Measurements from ENCODE around the gene CTNND2.

The CTNND2 gene

DNA sequence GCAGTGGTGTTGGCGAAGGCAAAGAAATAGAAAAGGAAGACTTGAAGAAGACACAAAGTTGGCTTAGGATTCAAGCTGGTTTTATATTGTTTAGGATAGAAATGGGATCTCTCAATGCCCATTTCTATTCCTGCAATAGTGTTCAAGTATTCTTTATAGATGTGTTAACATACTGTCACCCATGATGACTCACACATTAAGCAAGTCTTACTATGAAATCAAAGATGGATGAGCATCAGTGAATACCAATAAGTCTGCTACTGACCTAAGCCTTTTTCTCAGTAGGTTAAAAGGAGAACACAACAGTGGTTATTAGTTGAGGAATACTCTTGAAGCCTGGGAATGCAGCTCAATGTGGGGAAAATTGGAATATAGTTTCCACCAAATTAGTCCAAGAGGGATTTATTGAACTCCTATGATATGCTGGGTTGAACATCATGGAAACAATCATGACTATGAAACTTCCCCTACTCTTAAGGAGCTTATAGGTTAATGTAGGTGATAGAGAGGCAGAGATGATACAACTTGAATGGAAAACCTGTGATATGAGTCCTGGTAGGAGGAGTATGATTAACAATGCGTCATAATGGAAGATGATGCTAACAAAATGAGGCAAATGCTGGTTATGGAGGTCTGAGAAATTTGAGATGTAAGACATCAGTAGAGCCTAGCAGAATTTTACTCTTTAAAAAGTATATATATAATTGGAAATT lies 726.1 kb downstream of the CTNND2 start:
- DNase-seq (ENCODE audit: low read depth, low spot score) = no peak

DNA sequence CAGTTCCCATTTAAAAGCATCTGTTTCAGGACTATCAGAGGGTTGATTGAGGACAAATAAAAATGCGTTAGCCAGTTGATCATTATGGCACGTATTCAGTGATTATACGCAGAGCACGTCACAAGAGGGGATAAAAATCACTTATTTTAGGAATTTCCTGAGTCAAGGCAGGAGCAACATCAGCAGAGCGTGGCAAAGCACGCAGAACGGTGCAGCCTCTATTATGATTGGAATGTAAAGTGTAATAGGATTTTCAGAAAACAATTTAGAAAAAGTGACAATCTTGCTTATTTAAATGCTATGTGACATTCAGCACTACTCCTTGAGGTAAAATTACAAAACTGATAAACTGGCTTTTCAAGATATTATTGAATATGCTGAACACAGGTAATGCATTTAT lies 729.7 kb downstream of the CTNND2 start:
- DNase-seq (ENCODE audit: low read depth, low spot score) = no peak

DNA sequence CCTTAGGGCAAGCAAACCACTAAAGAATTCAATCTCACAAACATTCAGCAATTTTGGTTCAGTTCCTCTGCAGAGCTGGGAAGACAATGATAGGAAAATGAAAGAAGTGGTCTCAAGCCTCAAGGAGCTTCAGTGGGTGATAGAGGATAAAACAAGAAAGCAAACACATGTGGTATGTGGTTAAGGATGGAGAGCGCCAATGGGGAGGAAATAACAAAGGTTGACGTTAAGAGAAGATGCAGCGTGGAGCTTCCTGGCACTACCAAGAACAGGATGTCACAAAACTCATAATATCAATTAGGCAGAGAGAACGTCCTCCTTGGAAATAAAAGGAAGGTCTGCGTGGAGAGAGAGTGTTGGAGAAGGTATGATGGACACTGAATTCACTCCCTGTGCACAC lies 731.8 kb downstream of the CTNND2 start:
- no peak for DNase-seq (ENCODE audit: low read depth, low spot score)

DNA sequence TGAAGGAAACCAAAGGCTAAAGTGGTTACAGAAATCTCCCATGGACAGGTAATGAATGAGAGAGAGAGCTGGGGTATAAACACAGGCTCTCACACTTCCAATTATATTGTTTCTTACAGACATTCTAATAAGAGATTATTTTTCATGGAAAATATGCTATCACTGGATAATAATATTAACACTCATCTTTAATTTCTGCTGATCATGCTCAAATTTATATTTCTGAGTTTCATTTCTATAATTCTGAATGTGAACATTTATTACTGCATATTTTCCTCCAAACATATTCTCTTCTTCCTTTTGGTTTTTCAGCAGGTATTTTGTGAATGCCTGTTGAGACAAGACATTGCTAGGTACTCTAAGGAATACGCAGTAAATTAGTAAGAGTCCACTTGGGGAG lies 733.0 kb downstream of the CTNND2 start:
- no peak for DNase-seq (ENCODE audit: low read depth, low spot score)

DNA sequence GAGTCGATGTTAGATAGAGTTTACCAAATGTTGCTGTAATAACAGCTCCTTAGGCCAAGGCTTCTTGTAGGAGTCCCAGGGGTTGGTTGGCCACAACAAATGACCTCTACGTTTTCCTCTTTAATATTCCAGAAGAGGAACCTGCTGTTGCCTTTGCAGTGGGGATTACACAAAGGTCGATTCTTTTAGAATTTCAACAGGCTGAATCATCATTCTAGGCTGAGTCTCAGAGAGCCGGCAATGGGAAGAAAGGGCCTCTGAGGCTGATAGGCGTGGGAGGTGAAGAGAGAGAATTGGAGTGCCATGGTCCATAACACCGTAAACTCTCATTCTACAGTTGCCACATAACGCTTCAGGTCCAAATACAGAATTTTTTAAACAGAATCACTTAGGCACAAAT lies 737.3 kb downstream of the CTNND2 start:
- DNase-seq (ENCODE audit: low read depth, low spot score) = no peak

DNA sequence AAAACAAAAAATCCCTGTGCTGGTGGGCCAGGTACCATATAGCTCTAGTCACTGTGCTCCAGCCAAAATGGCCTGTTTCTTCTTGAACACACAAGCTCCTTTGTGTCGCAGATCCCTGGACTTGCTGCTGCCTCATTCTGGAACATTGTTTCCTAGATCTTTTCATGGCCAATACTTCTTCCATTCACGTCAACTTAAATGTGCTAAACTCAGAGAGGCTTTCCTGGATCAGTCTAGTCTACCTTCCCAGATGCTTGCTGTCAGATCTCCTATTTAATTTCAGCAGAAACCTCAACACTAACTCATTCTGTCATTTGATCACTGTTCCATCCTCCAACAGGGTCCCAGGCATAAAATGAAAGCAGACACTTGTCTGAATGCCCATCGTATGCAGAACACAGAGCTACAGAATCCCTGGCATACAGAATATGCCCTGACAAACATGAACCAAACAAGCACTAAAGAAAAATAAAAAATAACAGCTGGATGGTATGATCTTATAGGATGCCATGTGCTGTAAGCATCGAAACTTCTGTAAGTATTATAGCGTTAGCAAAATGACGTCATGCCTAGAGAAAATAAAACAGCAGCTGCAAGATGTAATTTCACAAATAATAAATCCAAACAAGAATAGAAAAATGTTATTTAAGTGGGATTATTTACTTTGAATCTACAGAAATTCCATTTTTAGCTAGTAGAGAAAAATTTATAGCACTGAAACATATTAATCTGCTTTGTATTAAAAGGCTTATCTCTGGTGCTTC lies 739.5 kb downstream of the CTNND2 start:
- DNase-seq (ENCODE audit: low read depth, low spot score) = no peak

DNA sequence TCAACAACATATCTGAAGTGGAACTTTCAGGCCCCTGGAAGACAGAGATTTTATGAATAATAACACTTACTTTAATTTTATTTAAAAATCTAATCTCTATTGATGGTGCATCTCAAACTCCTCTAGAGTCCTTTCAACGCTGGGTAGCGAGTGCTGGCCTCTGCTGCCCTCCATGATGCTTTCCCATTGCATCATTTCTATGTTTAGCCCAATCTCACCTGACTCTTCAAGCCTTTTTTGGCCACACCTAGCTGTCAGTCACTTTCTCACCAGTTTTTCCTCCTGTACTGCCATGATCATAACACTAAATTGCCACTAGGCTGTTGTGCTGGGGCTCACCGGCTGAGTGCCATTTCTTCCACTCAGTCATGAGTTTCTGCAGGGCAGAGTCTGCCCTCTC lies 747.1 kb downstream of the CTNND2 start:
- DNase-seq (ENCODE audit: low read depth, low spot score) = no peak

DNA sequence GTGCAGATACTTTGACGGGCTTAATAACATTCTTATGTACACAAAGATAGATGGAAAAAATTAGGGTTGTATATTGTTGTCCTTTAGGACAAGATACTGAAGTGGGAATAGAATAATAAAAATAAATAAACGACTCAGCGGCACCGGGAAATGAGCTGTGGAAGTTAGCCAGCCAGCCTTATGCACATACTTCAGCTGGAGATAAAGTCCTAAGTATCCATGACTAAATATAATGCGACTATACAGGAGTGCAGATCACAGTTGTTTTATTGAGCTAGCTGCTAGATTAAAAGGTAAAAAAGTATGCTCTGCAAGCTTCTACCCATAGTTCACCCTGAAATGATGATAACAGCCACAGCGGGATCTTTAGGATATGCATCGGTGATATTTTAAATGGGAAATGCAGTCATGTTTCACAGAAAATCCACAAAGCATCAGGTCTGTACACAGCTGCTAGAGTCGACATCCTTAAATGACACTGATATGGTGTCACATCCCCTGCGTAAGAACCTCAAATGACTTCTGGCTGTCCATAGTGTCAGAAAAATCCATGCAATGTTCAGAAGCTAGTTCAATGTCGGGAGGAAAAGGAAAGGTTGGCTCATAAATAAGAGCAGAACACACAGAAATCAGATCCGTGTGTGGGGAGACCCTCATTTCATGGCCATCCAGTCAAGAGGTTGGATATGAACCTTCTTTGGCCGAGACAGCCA lies 750.4 kb downstream of the CTNND2 start:
- DNase-seq (ENCODE audit: low read depth, low spot score) = no peak

DNA sequence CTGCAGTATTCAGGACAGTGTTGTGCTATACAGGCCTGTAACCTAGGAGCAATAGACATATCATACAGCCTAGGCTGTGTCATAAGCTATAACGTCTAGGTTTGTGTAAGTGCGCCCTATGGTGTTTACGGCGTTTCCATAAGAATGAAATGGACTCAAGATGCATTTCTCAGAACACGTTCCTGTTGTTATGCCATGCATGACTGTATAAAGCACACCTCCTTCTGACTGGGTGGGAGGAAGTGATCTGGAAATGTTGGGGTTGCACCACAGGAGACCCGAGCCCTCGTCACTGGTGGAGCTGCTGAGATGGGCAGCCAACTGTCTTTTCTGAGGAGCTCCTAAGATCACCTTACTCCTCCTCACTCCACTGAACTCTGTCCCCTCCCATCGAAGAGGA lies 751.9 kb downstream of the CTNND2 start:
- no peak for DNase-seq (ENCODE audit: low read depth, low spot score)

DNA sequence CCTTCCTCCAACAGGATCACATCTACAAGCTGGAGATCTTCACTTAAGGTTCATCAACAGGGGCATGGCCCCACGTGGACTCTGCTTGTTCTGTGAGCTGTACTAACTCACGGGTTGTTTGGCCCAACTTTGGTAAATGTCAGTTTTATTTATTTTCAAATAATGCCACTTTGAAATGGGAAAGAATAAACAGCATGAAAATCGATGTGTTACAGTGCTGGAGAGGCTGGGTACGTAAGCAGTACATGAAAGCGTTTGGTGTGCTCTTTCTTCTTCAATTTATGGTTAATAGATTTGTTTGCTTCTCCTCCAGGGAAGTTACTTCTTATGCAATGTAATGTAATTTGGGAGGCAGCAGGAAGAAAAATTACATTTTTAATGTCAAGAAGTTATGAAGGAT lies 753.3 kb downstream of the CTNND2 start:
- no peak for DNase-seq (ENCODE audit: low read depth, low spot score)

DNA sequence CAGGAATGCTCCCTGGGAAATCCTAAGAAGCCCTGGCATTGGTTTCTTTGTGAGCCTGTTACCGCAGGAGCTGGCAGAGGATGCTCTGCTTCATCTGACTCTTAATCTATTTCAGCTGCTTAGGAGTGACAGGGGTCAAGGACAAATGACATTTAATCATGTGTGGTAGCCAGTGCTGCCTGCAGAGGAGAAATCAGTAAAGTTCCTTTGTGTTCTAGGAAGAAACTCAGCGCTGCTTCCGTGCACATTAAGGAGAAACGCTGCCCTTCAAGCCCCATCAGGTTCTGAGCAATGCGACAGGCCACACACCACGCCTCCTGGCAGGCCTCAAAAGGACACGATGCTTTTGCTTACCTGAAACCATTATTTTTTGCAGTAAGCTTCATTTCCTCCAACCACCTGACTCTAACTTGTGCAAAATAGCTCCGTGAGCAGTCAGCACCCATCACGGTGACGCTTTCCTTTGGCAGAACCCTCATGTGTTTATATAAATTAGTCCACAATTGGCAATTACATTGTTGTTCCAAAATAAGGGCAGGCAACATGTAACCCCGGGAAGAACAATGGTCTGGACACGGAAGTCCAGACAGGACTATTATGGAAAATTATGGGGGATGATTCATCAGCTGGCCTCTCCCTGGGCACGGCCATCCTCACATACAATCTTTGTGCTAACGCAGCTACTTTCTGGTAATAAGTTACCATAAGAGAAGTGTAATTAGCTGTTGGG lies 755.3 kb downstream of the CTNND2 start:
- no peak for DNase-seq (ENCODE audit: low read depth, low spot score)

DNA sequence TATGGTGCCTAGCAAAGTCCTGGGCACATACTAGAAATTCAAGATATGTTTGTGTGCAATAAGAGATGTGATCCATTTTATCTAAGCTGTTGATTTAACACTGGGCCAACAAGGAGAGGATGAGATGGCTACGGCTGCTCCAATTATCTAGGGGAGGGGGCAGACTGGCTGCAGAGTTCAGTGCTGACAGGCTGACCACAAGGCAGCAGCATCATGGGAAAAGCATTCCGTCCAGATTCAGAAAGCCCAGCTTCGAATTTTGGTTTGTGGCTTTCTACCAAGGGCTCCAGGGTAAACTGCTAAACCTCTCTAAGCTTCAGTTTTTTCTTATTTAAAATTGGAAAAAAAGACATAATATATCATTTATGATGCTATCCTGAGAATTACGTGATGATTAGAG lies 758.1 kb downstream of the CTNND2 start:
- DNase-seq (ENCODE audit: low read depth, low spot score) = no peak

DNA sequence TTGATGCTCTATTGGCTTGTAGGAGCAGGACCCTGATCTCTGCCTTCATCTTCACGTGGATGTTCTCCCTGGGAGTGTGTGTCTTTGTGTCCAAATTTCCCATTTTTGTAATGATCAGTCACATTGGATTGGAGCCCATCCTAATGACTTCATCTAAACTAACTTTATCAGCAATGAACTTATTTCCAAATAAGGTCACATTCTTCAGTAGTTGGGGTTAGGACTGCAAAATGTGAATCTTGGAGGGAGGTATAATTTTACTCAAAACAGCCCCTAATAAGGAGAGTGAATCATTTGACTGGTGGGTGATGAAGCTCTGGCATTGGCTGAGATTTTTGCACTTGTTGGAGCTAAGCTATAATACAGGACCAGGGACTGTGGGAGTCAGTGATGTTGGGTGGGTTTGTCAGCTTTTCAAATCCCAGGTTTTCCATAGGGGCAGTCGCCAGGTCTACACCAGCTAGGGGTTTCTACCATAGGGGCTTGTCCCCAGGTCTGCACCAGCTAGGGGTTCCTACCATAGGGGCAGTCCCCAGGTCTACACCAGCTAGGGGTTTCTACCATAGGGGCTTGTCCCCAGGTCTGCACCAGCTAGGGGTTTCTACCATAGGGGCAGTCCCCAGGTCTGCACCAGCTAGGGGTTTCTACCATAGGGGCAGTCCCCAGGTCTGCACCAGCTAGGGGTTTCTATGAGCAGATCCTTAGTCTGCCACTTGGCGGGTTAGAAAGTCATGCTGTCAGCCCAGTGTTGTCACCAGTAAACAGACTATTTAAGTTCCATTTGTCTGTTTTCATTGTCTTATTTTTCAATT lies 760.6 kb downstream of the CTNND2 start:
- DNase-seq (ENCODE audit: low read depth, low spot score) = no peak

DNA sequence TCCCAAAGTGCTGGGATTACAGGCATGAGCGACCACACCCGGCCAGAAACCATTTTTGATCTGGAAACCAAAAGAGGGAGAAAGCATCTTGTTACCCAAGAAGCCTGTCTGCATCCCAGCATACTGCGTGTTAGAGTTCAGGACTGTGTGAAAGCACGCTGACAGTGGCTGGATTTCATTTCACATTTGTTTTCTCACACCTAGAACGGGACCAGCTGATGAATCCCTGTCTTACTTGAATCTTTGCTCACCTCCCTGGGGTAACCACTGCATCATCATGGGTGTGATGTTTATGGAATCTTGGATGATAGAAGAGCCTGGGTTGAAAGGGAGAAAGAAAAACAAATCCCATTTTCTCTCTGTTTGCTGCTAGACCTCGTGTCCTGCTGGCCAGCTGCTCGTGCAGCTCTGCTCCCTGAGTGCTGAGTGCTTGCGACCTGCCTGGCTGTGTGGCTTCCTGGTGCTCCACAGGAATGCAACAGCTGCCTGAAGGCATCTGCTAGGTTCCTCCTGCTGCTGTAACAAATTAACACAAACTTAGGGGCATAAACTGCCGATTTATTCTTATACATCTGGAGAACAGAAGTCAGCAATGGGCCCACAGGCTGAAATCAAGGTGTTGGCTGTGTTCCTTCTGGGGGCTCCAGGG lies 764.9 kb downstream of the CTNND2 start:
- no peak for DNase-seq (ENCODE audit: low read depth, low spot score)

DNA sequence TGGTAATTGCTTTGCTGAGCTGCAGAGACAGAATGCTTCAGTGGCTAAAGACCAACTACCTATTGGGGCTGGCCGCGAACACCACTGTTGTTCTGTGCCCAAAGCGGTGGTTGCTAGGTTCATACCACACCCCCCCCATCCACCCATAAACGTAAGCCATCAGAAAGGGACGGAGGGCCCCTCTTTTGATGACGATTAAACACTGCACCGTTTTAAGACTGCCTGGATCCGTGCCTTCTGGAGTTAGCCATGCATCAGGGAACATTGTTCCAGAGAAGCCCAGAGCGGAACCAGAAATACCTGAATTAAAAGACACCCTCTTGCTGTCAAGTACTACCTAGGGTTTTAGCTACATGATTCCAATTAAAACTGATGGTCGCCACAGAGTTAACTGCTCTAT lies 774.1 kb downstream of the CTNND2 start:
- no peak for DNase-seq (ENCODE audit: low read depth, low spot score)

DNA sequence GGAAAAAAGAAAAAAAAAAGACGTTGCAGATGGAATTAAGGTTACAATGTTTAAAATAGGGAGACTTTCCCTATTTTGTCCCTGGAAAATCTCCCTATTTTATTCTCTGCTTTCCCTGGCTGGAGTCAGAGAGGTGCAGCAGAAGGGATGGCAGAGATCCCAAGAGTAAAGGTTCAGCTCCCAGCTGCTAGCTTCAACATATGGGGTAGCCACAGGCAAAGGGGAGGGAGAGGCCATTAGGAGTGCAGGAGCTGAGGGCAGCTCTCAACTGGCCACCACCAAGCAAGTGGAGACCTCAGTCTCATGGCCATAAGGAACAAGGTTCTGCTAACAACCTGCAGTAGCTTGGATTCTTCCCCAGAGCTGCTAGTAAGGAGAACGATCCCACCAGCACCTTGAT lies 776.2 kb downstream of the CTNND2 start:
- DNase-seq (ENCODE audit: low read depth, low spot score) = no peak

DNA sequence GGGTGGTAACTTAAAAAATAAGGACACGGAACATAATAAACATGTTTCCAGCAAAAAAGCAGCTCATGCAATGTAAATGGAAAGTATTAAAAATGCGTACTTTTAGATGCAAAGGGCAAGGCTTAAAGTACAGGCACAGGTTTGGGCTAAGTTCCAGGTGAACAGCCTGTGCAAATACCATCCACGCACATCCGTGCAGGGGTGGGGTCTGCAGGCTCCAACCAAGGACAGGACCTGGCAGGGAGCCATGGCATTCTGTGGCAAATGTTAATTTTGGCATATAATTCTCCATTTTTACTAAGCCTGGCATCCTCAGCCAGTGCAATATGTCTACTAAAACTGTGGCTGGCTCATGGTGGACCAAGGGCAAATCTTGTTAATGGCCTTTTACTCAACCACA lies 777.4 kb downstream of the CTNND2 start:
- no peak for DNase-seq (ENCODE audit: low read depth, low spot score)

DNA sequence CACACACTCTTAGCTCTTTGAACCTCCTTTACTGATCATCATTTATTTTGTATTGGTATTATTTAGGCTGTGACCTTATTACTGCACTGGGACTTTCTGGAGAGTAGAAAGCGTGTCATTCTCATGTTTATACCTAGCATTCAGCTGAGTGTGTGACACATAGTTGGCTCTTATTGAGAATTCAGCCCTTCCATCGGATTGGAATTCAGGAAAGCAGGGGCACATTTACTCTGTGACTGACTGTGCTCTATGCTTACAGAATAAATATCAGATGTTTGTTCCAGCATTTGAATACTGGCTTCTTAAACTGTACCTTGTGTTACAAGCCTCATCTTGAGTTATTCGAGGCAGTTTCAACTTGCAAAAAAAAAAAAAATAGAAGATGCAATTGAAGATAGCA lies 782.4 kb downstream of the CTNND2 start:
- DNase-seq (ENCODE audit: low read depth, low spot score) = no peak

DNA sequence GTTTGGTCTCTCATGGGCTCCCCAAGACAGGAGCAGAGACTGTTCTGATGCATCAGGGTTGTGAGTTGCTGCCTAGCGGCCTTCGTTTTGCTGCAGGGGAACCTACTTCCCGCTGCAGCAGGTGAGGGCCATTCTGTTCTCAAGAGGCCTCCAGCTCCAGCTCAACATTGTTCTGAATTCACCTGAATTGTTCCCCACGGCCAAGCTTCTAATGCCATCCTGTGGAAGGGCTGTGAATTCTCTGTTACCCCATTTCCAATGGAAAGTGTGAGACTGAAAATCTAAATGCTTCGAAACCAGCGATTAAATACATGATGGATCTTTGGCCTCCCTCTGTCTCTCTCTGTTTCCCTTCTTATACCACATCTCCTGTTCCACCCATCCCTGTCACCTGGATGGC lies 794.1 kb downstream of the CTNND2 start:
- DNase-seq (ENCODE audit: low read depth, low spot score) = no peak

DNA sequence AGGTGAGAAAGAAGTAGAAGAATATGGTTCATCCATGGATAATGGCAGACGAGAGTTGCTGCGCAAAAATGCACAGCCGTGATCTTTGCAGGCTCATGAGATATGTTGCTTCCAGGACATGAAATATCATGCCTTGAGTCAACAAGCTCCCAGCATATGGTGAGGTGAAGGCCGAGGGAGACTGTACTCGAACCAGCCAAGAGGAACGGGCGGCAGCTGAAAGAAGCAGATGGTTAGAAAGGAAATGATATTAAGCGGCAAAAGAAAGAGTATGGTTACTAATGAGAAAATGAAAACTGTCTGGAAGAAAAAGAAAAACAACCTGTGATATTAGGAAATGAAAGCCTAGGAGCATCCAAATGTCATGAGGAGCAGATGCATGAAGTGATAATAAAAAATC lies 798.5 kb downstream of the CTNND2 start:
- no peak for DNase-seq (ENCODE audit: low read depth, low spot score)

DNA sequence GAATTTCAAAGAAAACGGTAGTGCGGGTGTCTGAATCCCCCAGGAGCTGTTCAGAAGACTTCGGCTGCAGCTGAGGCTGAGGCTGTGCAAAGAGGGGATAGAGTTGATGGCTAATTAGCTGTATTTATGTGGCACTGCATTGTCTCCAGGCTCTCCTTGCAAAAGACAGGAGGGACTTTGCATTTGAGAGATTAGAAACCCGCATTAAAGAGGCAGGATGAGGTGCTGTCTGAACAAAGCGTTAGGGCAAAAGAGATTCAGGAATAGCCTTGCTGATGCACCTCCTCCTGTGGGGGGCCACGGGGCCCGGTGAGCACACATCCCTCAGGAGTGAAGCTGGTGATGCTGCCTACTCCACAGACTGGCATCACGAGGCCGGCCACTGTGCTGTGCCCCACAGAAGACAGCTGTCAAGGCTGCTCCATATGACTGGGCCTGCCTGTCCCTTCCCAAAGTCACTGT lies 799.6 kb downstream of the CTNND2 start:
- no peak for DNase-seq (ENCODE audit: low read depth, low spot score)
